B cell (primary cell): ENCODE results near the gene RAB6D. TPM values are rescaled to one million over a fixed set of nuclear protein-coding genes. Genes with fewer than 3 reads are reported as not detected.
"Not testable (repeated sequence)": the region's sequence is repeated elsewhere in the genome, so short reads cannot be mapped to it uniquely, and the experiment has no call there.

Source experiments
- ATAC-seq: fragments of 200-7000 bp; cut with Tn5 transposase; one replicate; pipeline ENCODE4 v1.10.0; 2021; ENCODE audit warnings: low read depth, mild to moderate bottlenecking, moderate number of reproducible peaks, moderate library complexity
- CTCF ChIA-PET: fragments of 350-600 bp; sonication (Branson Sonifier 250); formaldehyde crosslinking; loops from one replicate; lab custom pipeline; 2021; ENCODE audit warnings: antibody characterized with exemption, inconsistent platforms; lab: Charles Lee
- POLR2A ChIA-PET: fragments of 350-600 bp; sonication (Branson Sonifier 250); formaldehyde crosslinking; loops from one replicate; lab custom pipeline; 2021; ENCODE audit warnings: antibody characterized with exemption; lab: Charles Lee
- DNase-seq: peaks from one replicate; pipeline ENCODE4 v3.0.0; 2013
- H2AFZ ChIP-seq: 2 replicates; pipeline ENCODE4 v1.6.1; 2012; ENCODE audit warnings: mild to moderate bottlenecking, low read depth, low read length; ENCODE audit not compliant: insufficient read depth, poor library complexity, severe bottlenecking
- H3K27ac ChIP-seq, 2 donors: 1 replicate in 1 of 2; 2 replicates in 1 of 2; pipeline ENCODE4 v1.5.1; 2012 to 2013; ENCODE audit warnings: low read length in 2 of 2, mild to moderate bottlenecking in 2 of 2, moderate library complexity in 1 of 2
- H3K27me3 ChIP-seq, 4 experiments: fragments of 200-600 bp in 1 of 4; sonication (generic) in 1 of 4; replicated peaks in 1 of 4; 1 replicate in 2 of 4; 2 replicates in 2 of 4; pipeline versions ENCODE4 v1.6.1 to v1.7.0; 2013 to 2016; ENCODE audit warnings: low read length in 3 of 4, mild to moderate bottlenecking in 2 of 4, mixed read lengths in 1 of 4, moderate library complexity in 1 of 4; ENCODE audit not compliant: insufficient read depth in 4 of 4, control insufficient read depth in 3 of 4; ENCODE audit errors: control extremely low read depth in 1 of 4
- H3K36me3 ChIP-seq, 2 experiments: replicated peaks in 1 of 2; 1 replicate in 1 of 2; 2 replicates in 1 of 2; pipeline versions ENCODE4 v1.6.1 to v1.7.1; 2013; ENCODE audit warnings: low read length in 1 of 2; ENCODE audit not compliant: insufficient read depth in 2 of 2, control insufficient read depth in 1 of 2; ENCODE audit errors: control extremely low read depth in 1 of 2, extremely low read depth in 1 of 2
- H3K4me1 ChIP-seq, 2 donors: fragments of 200-600 bp in 1 of 2; sonication (generic) in 1 of 2; 1 replicate in 1 of 2; 2 replicates in 1 of 2; pipeline versions ENCODE4 v1.5.1 to v1.6.1; 2013 to 2017; ENCODE audit warnings: low read length in 2 of 2; ENCODE audit not compliant: control insufficient read depth in 2 of 2, insufficient read depth in 2 of 2
- H3K4me2 ChIP-seq: replicated peaks from 2 replicates; pipeline ENCODE3; 2012; ENCODE audit warnings: mild to moderate bottlenecking, low read depth, low read length; ENCODE audit not compliant: poor library complexity, severe bottlenecking
- H3K4me3 ChIP-seq, 5 experiments: fragments of 200-600 bp in 1 of 5; sonication (generic) in 1 of 5; 1 replicate in 3 of 5; 2 replicates in 2 of 5; pipeline versions ENCODE4 v1.5.1 to v1.7.0; 2011 to 2016; ENCODE audit warnings: low read length in 4 of 5, mild to moderate bottlenecking in 4 of 5, low read depth in 2 of 5, control low read depth in 1 of 5, moderate library complexity in 1 of 5; ENCODE audit not compliant: insufficient read depth in 1 of 5; ENCODE audit errors: control extremely low read depth in 1 of 5, extremely low read depth in 1 of 5
- H3K79me2 ChIP-seq: fragments of 200-600 bp; sonication (generic); one replicate; pipeline ENCODE4 v1.6.0; 2016; ENCODE audit warnings: low read length; ENCODE audit not compliant: control insufficient read depth, insufficient read depth
- H3K9ac ChIP-seq: fragments of 200-600 bp; sonication (generic); 2 replicates; pipeline ENCODE4 v1.6.1; 2017; ENCODE audit warnings: mild to moderate bottlenecking, low read length, moderate library complexity
- H3K9me3 ChIP-seq, 3 donors: one replicate each; pipeline versions ENCODE4 v1.6.1 to v1.7.1; 2013; ENCODE audit warnings: low read length in 2 of 3; ENCODE audit not compliant: control insufficient read depth in 2 of 3, insufficient read depth in 1 of 3; ENCODE audit errors: control extremely low read depth in 1 of 3
- H4K20me1 ChIP-seq: 2 replicates; pipeline ENCODE4 v1.6.0; 2012; ENCODE audit warnings: mild to moderate bottlenecking, low read length; ENCODE audit not compliant: insufficient read depth, control insufficient read depth, poor library complexity, severe bottlenecking
- H3K27ac Mint-ChIP-seq: one replicate; pipeline ENCODE4 v1.8.0; 2021; ENCODE audit warnings: mixed read lengths
- H3K27me3 Mint-ChIP-seq: one replicate; pipeline ENCODE4 v1.8.0; 2021; ENCODE audit warnings: mixed read lengths
- H3K4me1 Mint-ChIP-seq: one replicate; pipeline ENCODE4 v1.8.0; 2021; ENCODE audit warnings: mixed read lengths
- H3K4me3 Mint-ChIP-seq: one replicate; pipeline ENCODE4 v1.8.0; 2021; ENCODE audit warnings: mixed read lengths
- H3K9me3 Mint-ChIP-seq: one replicate; pipeline ENCODE4 v1.8.0; 2022; ENCODE audit warnings: mixed read lengths; ENCODE audit not compliant: insufficient read depth
- EZH2 ChIP-seq: IDR thresholded peaks from 2 replicates; pipeline ENCODE4 v1.6.1; 2012; ENCODE audit warnings: borderline replicate concordance, low read depth, mild to moderate bottlenecking, moderate library complexity, low read length; ENCODE audit not compliant: insufficient read depth, poor library complexity, severe bottlenecking
- WGBS: methylation state at CpG from one replicate; pipeline ENCODE4 v1.1.5; 2013; ENCODE audit warnings: missing lambda C conversion rate; ENCODE audit not compliant: insufficient coverage; 5-methylcytosine and 5-hydroxymethylcytosine counted together
- intact Hi-C: fragments of 100-400 bp; cut with micrococcal nuclease; formaldehyde crosslinking; loops from one replicate; pipeline ENCODE4 v1.10.0; 2022
- polyA plus RNA-seq: library from polyadenylated mRNA; depleted of rRNA; stranded (reverse); fragments of >200 nt; gene quantifications from 2 replicates; pipeline ENCODE4 v1.2.3, GENCODE V29; 2012
- total RNA-seq, 2 donors: library from RNA; stranded (reverse); fragments of 120-200 nt in 1 of 2; gene quantifications; 1 replicate in 1 of 2; 2 replicates in 1 of 2; pipeline versions ENCODE4 v1.2.3 to v1.2.4, GENCODE V29; 2013 to 2022
- TF ChIP-seq, protein P1 (sequence below): fragments of 200-600 bp; IDR thresholded peaks from one replicate; pipeline ENCODE4 v1.8.0; 2022; ENCODE audit warnings: antibody characterized with exemption, mild to moderate bottlenecking

RAB6D gene
- total and polyA plus RNA-seq, 2 donors (not counting 1 experiment from before 2014, with no cell fraction given) = not detected

DNA sequence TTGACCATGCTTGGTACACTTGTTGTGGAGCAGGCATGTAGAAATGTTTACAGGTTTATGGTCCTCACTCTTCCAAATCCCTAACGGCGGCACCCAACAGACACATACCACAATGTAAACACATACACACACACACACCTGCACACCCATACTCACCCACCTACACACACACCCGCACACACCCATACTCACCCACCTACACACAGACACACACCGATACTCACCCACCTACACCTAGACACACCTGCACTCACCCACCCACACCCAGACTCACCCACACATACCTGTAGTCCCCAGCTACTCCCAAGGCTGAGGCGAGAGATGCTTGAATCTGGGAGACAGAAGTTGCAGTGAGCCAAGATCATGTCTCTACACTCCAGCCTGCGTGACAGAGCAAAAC is 1.5 kb upstream of the RAB6D start:
- Mint-ChIP-seq H3K27me3 (peaks cover 37% of the 10 kb centered on the region), H3K9me3 (no peaks in the 10 kb centered on the region), H3K27ac (no peak overlapping the region), H3K4me1 (peaks cover 8% of the 10 kb centered on the region), H3K4me3 (no peak overlapping the region)
- H3K9me3 ChIP-seq = no peaks in the 10 kb centered on the region
- H3K4me1 ChIP-seq = no peaks in the 10 kb centered on the region
- intact Hi-C loops = no loop called here
- ChIA-PET CTCF (interaction anchor here (0.8 kb wide), 1 partner anchor 11 kb away, joined by 3 read pairs; no protein-coding TSS in a partner anchor), POLR2A (no interaction called here)
- H3K27me3 ChIP-seq = peaks cover 0 to 9% (median 6%) of the 10 kb centered on the region in 4 experiments
- H3K4me2 ChIP-seq = no peak overlapping the region
- H3K27ac ChIP-seq = no peak overlapping the region
- H3K79me2 ChIP-seq = no peaks in the 10 kb centered on the region
- no peak overlapping the region for H3K9ac ChIP-seq
- DNase-seq = no peak
- no peaks in the 10 kb centered on the region for H3K36me3 ChIP-seq
- ATAC-seq = no peak
- H4K20me1 ChIP-seq = no peaks in the 10 kb centered on the region
- 90% methylated on average over 4 of the region's 6 CpGs for WGBS
- no peak overlapping the region for H2AFZ ChIP-seq
- TF ChIP-seq EZH2 = no peak
- TF ChIP-seq, protein P1, sequence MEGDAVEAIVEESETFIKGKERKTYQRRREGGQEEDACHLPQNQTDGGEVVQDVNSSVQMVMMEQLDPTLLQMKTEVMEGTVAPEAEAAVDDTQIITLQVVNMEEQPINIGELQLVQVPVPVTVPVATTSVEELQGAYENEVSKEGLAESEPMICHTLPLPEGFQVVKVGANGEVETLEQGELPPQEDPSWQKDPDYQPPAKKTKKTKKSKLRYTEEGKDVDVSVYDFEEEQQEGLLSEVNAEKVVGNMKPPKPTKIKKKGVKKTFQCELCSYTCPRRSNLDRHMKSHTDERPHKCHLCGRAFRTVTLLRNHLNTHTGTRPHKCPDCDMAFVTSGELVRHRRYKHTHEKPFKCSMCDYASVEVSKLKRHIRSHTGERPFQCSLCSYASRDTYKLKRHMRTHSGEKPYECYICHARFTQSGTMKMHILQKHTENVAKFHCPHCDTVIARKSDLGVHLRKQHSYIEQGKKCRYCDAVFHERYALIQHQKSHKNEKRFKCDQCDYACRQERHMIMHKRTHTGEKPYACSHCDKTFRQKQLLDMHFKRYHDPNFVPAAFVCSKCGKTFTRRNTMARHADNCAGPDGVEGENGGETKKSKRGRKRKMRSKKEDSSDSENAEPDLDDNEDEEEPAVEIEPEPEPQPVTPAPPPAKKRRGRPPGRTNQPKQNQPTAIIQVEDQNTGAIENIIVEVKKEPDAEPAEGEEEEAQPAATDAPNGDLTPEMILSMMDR = no peak
- no peak overlapping the region for H3K4me3 ChIP-seq

DNA sequence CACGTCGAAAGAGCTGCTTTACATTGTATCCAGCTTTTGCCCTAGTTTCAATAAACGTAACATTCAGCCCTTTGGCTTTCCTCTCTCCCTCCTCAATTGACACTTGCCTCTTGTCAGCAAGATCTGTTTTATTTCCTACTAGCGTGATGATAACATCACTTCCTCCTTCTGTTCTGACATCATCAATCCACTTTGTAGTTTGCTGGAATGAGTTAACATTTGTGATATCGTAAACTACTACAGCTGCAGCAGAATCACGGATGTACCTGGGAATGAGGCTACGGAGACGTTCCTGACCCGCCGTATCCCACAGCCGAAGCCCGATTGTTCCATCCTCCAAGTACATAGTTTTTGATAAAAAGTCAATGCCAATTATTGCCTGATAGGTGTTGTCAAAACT is 755 bp downstream of the RAB6D start:
- CTCF ChIA-PET, H3K27ac ChIP-seq, H3K36me3 ChIP-seq, H3K27ac Mint-ChIP-seq, H3K4me1 ChIP-seq, H4K20me1 ChIP-seq, H3K27me3 ChIP-seq, H3K4me2 ChIP-seq, ATAC-seq, POLR2A ChIA-PET, DNase-seq, H3K9ac ChIP-seq, intact Hi-C loops, H3K9me3 ChIP-seq, H3K79me2 ChIP-seq, H3K9me3 Mint-ChIP-seq, H3K4me1 Mint-ChIP-seq, H3K4me3 ChIP-seq: not testable (repeated sequence)
- peaks cover 38% of the 10 kb centered on the region for H3K27me3 Mint-ChIP-seq
- WGBS = no CpG with 5 or more reads among the region's 12 CpGs
- H2AFZ ChIP-seq = peak overlapping the region; percentile 10
- peak overlapping the region; percentile 3 for H3K4me3 Mint-ChIP-seq

DNA sequence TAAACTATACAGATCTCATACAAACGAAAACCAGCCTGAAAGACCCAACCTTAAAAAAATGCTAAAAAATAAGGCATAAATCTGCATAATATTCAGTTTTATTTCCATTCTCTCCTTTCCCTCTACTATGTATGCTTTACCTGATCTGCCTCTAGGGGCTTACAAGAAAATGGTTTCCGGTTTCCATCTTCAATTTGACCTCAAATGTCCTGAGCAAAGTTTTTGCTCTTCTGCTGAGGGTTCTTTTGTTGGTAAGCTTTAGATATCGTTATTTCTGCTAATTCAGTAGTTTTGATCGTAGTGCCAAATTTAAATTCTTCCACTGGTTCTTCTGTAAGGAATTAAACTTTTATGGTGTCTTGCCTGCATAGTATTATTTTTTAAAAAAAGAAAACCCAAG is 2.2 kb downstream of the RAB6D start:
- H3K9ac ChIP-seq, H3K79me2 ChIP-seq, H3K4me3 ChIP-seq, POLR2A ChIA-PET, H3K4me2 ChIP-seq, H3K4me1 Mint-ChIP-seq, H3K27me3 ChIP-seq, H3K9me3 ChIP-seq, H3K9me3 Mint-ChIP-seq, intact Hi-C loops, DNase-seq, H2AFZ ChIP-seq, H3K36me3 ChIP-seq, ATAC-seq, H4K20me1 ChIP-seq, H3K27ac Mint-ChIP-seq, H3K27ac ChIP-seq, H3K4me1 ChIP-seq, CTCF ChIA-PET, H3K4me3 Mint-ChIP-seq: not testable (repeated sequence)
- H3K27me3 Mint-ChIP-seq = peaks cover 35% of the 10 kb centered on the region
- WGBS = 80% methylated on average over 1 of the region's 4 CpGs
